HG03060 (cell line): Measurements from ENCODE around the gene HLA-DOB.
"Not testable (repeated sequence)": the region's sequence is repeated elsewhere in the genome, so short reads cannot be mapped to it uniquely, and the experiment has no call there.

Experiments used
- ATAC-seq: cut with Tn5 transposase; IDR thresholded peaks from one replicate; pipeline ENCODE4 v1.9.1; 2021; ENCODE audit warnings: low read depth, moderate number of reproducible peaks; ENCODE audit not compliant: unreplicated experiment

The HLA-DOB gene

DNA sequence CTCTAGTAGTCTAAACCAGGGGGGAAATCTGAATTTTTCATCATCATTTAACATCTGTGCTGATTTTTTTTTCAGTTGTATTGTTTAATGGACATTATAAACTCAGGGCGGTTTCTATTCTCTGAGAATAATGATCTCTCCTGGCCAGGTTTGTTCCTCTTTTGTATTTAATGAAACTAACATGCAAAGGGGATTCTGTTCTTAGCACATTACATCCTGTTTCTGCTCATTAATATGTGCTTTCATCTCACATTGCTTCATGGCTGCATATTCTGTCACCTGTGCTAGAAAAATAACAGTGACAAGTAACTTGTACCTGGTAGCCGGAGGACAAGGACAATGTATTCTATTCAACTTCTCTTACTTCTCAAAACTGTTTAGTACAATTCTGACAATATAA, 806 bp downstream of the HLA-DOB start:
- ATAC-seq: no peak

DNA sequence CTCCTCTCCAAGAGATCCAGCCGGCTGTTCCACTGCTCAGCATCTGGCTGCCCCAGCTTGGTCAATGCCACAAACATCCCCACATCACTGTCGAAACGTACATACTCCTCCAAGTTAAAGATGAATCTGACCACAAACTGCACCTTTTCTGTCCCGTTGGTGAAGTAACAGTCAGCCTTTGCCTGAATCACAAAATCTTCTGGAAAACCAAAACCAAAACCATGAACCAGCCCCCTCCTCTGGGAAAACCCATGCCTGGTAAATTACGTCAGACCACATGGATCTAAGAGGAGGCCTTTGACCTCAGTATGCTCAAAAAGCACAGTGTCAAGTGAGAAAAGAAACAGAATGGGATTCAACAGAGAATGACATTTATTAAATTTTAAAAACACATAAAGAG, 1.7 kb downstream of the HLA-DOB start:
- ATAC-seq: no peak

DNA sequence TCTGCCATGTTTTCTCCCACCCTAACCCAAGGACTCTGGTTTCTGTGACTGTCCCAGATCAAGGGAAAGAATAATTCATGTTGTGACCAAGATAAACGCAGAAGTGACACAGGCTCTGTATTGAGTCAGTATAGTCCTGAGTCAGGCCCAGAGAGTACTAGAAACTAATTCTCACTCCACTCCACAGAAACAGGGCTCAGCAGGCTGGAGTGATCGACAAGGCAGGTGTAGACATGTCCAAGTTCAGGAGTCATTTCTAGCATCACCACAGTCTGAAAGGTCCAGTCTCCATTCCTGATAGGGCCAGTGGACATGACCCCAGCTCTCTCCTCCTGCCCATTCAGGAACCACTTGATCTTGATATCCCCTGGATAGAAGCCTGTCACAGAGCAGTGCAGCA, 2.7 kb downstream of the HLA-DOB start:
- no peak for ATAC-seq

DNA sequence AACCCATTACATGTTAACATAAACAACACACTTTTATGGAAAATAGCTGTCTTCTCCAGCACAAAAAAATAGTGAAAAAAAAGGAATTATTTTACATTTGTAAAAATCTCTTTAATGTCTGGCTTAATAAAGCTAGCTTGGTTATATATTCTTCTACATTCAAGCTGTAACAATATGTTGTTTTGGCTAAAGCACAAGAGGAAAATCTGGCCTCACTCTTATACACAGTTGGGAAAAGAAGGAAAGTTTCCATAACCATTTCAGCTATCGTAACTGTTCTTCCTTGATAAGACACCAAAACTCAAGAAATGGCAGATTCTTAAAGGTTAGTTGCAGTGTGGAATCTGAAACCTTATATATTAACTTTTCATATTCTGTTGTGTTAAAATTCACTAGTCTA, 7.6 kb downstream of the HLA-DOB start:
- no peak for ATAC-seq

DNA sequence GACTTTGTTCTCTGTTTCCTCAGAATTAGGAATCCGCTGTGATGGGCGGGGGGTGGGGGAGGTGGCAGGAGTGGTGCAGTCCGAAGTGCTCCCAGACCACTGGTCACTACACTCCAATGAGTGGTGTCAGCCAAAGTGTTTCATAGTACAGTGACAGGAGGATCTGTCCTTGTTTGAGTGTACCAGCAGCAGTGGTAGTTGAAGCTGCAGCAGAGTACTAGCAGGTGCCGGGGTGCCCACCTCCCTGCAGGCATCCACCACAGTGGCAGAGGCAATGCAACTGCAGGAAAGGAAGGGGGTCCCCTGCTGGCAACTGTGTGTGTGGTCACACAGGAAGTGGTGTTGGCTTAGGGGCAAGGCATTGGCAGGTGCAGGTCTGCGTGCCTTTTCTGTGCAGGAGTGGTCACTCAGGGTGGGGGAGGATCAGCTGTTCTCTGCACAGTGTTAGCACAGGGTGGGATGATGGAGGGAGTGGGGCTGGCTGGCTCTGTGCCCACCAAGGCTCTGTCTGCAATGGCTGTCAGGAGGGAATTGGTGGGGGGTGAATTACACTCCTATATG, 9.7 kb downstream of the HLA-DOB start:
- no peak for ATAC-seq

DNA sequence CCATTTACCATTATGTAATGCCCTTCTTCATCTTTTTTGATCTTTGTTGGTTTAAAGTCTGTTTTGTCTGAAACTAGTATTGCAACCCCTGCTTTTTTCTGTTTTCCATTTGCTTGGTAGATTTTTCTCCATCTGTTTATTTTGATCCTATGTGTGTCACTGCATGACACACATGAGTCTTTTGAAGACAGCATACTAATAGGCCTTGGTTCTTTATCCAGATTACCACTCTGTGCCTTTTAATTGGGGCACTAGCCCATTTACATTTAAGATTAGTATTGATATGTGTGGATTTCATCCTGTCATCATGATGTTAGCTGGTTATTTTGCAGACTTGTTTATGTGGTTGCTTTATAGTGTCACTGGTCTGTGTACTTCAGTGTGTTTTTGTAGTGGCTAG, 11.4 kb downstream of the HLA-DOB start:
- not testable (repeated sequence) for ATAC-seq

DNA sequence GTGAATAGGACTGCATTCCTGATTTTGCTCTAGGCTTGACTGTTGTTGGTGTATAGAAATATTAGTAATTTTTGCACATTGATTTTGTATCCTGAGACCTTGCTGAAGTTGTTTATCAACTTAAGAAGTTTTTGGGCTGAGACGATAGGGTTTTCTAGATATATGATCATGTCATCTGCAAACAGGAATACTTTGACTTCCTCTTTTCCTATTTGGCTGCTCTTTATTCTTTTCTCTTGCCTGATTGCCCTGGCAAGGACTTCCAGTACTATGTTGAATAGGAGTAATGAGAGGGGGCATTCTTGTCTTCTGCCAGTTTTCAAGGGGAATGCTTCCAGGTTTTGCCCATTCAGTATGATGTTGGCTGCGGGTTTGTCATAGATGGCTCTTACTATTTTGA, 13.4 kb downstream of the HLA-DOB start:
- ATAC-seq: no peak

DNA sequence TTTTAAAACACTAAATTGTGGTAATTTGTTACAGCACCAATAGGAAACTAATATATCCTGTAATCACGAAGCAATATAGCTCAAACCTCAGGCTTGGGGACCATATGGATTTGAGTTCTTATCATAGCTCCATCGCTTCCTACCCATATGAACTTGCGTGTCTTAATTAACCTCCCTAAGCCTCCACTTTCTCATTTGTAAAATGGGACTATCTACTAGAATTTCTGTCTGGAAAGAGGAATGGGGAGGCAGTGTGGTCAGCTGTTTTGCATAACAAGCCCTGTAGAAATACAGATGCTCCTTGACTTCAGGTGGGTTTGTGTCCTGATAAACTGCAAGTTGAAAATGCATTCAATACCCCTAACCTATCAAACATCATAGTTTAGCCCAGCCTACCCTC, 17.1 kb downstream of the HLA-DOB start:
- no peak for ATAC-seq

DNA sequence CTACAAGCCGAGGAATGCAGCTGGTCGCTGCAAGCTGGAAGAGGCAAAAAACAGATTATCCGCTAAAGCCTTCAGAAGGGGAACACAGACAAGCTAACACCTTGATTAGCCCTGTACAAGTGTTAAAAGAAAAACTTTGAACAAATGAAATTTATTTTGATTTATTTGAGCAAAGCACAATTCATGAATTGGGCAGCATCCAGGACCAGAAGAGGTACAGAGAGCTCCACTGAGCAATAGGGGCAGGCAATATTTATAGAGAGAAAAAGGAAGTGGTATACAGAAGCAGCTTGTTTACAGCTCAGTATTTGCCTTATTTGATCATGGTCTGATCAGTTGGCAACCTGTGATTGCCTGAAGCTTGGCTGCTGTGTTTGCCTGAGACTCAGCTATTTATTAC, 17.6 kb downstream of the HLA-DOB start:
- ATAC-seq: no peak

DNA sequence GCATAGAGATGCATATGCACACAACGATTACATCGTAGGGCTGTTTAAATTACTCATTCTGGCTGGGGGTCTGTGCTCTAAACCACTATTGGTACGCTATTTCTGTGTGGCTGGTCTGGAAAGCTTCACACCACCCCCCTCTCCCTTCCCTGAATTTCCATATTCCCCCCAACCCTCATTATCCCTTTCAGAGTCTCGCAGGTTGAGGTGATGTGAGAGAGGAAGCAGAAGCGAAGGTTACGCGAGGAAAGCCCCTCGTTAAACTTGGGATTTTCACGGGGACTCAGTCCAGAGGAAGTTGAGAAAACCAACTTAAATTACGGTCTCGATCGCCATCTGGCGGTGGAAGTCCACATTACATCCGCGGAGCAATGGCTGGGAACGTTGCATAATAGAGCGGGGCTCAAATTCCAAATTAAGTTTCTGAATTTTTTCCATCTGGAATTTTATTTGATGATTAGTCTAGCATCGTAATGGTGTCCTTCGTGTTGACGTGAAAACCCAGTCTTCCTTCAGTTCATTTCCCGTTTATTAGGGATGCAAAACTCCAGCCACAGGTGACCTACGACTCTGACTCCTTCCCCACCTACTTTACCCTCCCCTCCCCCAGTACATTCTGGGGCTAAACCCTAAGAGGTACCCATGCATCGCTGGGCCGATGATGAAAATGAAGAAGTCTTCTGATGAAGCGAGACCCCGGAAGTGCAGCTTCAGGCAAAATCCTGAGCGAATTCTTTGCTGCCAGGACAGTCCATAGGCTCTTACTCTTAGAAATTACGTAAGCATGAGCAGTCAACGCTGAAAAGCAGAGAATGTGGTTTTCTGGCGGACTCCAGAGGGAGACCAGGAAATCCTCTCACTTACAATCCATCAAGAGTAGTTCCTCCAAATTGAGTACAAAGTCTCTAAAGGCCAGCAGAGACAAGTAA, 19.7 kb downstream of the HLA-DOB start:
- no peak for ATAC-seq

DNA sequence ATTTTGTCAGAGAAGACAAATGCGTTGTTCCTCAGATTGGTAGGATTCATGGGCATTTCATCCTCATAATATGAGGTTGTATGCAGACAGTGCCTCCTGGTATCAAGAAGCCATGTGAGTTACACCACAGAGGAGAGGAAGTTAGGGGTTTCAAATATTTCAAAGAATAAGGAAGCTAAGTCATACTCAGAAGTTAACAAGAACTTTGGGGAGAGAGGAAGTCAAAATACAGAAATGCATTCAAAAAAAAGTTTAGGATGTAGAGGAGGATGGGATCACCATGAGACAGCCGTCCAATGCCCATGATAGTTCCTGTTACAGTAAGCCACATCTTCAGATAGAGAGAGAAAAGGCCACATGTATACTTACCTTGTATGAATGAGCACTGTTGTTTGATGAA, 22.3 kb downstream of the HLA-DOB start:
- no peak for ATAC-seq

DNA sequence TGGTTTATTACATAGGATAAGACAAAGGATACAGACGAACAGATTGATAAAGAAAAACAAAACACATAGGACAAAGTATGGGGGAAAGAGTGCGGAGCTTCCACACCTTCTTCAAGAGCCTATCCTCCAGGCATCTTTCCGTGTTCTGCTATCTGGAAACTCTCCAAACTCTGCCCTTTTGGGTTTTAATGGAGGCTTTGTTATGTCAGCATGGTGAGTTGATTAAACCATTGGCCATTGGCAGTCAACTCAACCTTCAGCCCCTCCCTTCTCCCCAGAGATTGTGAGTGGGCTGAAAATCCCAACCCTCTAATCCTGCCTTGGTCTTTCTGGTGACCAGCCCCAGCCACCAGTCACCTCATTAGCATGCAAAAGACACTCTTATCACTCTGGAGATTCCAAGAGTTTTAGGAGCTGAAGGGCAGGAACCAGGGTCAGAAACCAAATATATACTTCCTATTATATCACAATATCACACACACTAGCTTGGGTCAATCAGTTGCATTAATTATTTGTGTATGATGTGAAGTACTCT, 23.8 kb downstream of the HLA-DOB start:
- no peak for ATAC-seq

DNA sequence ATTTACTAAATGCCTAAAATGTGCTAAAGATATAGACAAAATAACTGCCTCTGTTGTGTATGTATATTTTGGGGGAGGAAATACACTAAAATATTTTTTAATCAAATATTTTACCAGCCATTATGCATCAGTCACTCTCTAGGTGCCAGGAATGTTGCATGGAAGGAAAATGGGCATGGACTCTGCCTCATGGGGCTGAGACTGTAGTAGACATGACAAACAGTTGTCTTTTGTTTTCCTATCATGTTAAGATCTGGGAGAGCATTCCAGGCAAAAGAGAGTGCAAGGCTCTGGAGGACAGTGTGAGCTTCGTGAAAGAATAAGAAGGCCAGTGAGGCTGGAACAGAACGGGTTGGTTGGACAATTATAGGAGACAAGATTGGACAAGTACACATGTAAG, 26.5 kb downstream of the HLA-DOB start:
- ATAC-seq: no peak

DNA sequence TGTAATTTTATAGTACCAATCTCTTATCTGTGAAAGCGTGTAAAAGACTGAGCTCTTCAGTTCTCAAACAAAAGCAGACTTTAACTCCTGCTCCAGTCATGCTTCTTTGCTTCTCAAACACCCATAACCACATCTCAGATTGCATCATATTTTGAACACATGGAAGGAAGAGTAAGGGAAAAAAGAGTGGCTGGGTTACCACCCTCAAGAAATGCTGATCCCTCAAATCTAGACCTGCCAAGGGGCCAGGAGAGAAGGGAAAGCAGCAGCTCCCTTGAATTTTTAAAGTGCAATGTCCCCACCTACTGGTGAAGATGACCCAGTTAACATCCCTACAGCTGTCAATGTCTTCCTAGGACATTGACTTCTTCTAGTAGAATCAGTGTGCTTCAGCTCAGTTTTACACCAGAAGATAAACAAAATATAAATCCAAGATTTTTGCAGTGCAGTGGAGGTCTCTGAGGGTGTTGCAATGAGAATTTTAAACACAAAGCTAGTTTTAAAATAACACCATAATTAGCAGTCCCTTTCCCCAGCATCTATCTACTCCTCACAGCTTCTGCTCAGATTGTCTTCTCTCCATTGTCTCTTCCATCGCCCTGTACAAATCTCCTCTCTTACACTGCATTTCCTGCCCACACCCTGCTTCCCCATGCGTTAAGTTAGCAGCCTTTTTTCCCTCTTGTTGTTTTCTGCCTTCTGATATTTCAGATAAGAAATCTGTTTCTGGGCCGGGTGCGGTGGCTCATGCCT, 30.8 kb downstream of the HLA-DOB start:
- ATAC-seq: no peak

DNA sequence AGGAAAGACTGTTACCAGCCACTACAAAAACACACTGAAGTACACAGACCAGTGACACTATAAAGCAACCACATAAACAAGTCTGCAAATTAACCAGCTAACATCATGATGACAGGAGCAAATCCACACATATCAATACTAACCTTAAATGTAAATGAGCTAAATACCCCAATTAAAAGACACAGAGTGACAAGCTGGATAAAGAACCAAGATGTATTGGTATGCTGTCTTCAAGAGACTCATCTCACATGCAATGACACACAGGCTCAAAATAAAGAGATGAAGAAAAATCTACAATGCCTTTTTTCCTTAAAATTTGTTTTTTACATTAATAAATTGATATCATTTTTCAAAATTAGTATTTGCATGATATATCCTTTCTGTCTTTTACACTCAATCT, 33.9 kb downstream of the HLA-DOB start:
- ATAC-seq: not testable (repeated sequence)

DNA sequence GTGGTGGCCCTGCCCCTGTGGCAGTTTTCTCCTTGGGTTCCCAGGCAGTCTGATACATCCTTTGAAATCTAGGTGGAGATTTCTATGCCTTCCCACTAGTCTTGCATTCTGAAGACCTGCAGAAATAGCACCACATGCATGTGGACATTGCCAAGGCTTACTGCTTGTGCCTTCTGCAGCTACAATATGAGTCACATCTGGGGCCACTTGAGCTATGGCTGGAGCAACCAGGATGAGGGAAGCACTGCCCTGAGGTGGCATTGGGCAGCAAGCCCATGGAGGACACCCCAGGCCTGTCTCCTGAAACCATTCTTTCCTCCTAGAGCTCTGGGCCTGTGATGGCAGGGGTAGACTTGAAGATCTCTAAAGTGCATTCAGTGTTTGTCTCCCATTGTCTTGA, 37.8 kb downstream of the HLA-DOB start:
- ATAC-seq: no peak

DNA sequence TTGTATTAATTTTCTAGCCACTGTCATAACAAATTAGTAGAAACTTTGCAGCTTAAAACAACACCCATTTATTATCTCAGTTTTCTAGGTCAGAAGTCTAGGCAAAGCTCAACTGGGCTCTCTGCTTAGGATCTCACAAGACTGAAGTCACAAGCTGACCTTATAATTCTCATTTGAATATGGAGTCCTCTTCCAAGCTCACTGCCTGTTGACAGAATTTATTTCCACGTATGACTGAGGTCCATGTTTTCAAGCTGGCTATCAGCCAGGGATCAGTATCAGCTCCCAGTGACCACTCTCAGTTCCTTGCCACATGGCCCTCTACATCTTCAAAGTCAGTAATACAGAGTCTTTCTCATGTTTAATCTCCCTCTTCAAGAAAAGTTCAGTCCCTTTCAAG, 41.7 kb downstream of the HLA-DOB start:
- no peak for ATAC-seq

DNA sequence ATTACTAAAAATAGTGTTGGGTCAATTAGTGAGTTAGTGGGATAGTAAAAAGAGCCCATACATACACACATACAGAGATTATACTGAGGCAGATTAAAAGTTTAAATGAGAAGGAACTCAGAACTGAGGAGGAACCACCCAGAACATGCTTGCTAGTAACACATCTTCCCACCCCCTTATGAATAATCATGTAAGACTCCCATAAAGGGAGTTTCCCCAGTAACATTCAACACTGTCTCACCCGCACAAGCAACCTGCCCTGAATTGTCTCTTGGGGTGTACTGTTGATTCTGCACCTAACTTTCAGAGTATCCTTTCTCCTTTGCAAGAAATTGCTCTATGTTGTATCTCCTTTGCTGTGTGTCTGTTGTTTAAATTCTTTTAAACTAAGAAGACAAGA, 42.4 kb downstream of the HLA-DOB start:
- ATAC-seq: no peak

DNA sequence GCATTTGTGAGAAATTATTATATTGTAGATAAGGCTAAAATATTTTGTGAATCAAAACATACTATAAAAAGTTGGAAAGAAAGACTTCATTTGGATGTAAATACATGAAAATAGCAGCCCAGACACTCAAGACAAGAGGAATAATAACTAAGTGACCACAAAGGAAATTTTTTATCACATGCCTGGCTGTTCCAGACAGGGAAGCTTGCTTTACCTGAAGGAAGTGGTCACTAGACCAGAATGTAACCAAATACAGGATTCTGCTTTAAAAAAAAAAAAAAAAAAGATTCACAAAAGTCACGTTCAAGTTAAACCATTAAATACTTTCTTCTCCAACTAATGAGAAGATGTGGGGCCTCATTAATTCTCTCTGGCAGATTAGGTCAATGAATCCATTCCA, 44.1 kb downstream of the HLA-DOB start:
- no peak for ATAC-seq

DNA sequence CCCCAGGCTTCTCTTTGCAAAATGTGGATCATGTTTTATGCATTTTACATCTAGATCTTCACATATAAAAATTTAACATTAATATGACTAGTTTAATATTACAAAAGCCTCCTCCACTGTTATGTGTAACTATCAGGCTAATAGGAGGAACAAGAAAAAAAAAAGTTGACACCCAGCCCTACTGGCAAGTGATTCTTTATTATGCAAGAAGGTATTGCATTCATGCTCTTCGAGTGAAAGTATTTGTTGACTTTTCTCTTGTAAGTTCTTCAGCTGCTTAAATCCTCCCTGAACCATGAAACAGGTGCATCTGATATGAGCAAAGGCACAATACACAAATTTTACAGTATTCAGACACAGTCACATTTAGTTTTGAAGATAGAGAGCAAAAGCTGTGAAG, 52.8 kb downstream of the HLA-DOB start:
- no peak for ATAC-seq

DNA sequence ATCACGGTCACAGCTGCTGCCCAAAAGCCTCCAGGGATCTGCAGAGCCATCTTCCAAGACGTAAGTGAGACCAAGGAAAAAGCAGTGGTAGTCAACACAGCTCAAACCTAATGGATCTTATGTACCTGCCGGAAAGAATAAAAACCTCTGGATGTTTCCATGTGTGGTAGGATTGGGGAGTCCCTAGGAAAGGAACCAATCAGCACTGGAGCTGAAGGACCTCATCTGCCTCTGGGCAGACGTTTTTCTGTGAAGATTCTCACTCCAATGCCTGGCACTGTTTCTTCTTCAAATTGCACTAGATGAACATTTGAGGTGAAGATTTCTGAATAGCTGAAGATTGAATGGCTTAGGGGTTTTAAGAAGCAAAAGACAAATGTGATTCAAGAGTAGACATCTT, 53.4 kb downstream of the HLA-DOB start, which contains the start of gene HLA-DQB2:
Gene HLA-DQB2 (minus strand): TSS at position 112 of the 400 bp plus-strand sequence. CDS start 62 bp downstream, at position 50.
- ATAC-seq: no peak
